VCaP (cell line): ENCODE data around the gene CDH2.

Experiments used
- H3K27ac ChIP-seq: fragments of 450-650 bp; 2 replicates; pipeline ENCODE4 v1.5.1; 2017
- CTCF ChIP-seq: fragments of 450-650 bp; conservative IDR thresholded peaks from 2 replicates; pipeline ENCODE4 v1.5.1; 2017; ENCODE audit warnings: mild to moderate bottlenecking, moderate library complexity

The CDH2 gene

GRCh38 chr18:28152754-28153153, 24.2 kb downstream of the CDH2 start:
- no peak for TF ChIP-seq CTCF
- no peak overlapping the region for H3K27ac ChIP-seq

DNA sequence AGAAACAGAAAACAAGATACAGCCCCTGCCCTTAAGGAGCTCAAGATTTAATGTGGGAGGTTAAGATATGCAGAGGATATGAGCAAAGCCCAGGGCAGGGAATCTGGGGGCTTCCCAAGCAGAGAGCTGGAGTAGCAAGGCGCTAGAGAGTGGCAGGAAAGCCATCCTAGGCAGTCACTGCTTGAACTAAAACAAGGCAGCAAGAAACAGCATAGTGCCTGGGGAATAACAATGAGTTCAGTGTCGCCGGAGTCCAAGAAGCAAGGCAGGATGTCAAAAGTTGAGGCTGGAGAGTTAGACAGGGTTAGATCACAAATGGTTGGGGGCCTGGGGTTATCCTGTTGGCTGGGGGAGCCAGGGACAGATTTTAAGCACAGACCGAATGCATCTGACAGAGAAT, 24.6 kb downstream of the CDH2 start:
- H3K27ac ChIP-seq: no peak overlapping the region
- no peak for TF ChIP-seq CTCF

DNA sequence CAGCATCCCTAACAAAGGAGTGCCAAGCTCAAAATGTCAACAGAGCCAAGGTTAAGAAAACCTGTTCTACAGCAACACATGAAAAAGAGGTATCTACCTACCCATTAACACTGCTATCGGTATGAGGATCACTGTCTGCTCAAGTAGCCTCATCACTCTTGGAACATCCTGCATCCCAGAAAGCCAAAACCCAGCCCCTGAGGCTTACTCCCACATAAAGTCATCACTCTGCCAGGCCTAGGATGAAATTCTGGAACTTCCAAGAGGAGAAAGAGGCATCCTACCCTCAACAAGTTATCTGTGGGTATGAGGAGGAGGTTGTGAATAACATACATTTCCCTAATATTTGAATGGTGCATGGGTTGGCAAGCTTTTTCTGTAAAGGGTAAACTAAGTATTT, 25.5 kb downstream of the CDH2 start:
- TF ChIP-seq CTCF: no peak
- H3K27ac ChIP-seq: no peak overlapping the region

GRCh38 chr18:28150925-28151324, 26.0 kb downstream of the CDH2 start:
- no peak overlapping the region for H3K27ac ChIP-seq
- no peak for TF ChIP-seq CTCF

- TF ChIP-seq CTCF: no peak
- no peak overlapping the region for H3K27ac ChIP-seq
Measured at GRCh38 chr18:28149810-28150420, 27.0 kb downstream of the CDH2 start.

DNA sequence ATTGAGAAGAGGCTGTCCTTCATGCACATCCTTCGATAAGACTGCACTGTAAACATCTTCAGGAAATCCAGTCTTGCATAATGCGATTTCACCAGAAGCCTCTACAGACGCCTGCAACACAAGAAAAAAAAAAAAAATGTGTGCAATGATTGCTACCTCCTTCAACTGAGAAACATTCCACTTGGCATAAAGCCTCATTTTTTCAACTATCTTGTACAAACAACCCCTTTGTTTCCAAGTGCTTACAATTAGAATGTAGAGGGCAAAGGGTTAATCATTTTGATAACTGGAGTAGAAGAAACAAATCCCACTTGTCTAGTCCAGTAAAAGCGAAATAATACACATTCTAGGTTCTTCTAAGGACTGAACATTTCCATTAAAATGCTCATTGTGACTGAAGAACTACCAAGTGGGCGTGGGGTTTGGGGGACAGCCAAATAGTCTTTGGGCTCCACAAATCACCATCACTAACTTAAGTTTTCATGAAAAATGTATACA, 29.2 kb downstream of the CDH2 start:
- H3K27ac ChIP-seq: no peak overlapping the region
- no peak for TF ChIP-seq CTCF

- no peak for TF ChIP-seq CTCF
- H3K27ac ChIP-seq: no peak overlapping the region
Measured at GRCh38 chr18:28143725-28144124, 33.2 kb downstream of the CDH2 start.
